NB4 (cell line): ENCODE results near the gene CHAC1.

Experiments used
- DNase-seq: peaks from one replicate; pipeline ENCODE4 v3.0.0; 2010; ENCODE audit warnings: low read depth
- H3K4me3 ChIP-seq: one replicate; pipeline ENCODE4 v1.5.1; 2011; ENCODE audit warnings: mild to moderate bottlenecking, low read depth, low read length, moderate library complexity
- MAX ChIP-seq: IDR thresholded peaks from 2 replicates; pipeline ENCODE4 v1.6.1; 2011; ENCODE audit warnings: low read depth, low read length
- MYC ChIP-seq: IDR thresholded peaks from 2 replicates; pipeline ENCODE4 v1.6.1; 2011; ENCODE audit warnings: low read depth, low read length
- POLR2A ChIP-seq: IDR thresholded peaks from 2 replicates; pipeline ENCODE4 v1.6.1; 2011; ENCODE audit warnings: mild to moderate bottlenecking; ENCODE audit not compliant: insufficient read length; ENCODE audit errors: extremely low read depth
- TF ChIP-seq, protein P1 (sequence below): IDR thresholded peaks from one replicate; pipeline ENCODE4 v1.5.1; 2012; ENCODE audit warnings: low read depth, low read length

Gene CHAC1

DNA sequence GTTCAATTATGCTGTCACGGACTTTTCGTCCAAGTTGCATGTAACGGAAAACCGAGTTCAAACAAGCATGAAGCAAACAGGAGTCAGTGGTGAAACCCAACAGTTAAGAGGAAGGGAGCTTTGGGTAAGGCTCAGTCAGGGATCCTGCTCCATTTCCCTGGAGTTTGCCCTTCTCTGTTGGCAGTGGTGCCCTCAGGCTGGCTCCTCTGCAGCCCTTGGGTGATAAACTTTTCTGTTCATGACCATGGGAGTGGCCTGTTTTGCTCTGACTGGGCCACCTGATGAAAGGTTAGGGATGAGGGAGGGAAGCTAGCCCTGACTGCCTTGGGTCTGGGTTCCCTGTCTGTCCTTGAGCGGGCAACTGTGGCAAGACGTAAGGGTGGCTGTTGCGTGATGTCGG, 16.1 kb downstream of the CHAC1 start:
- DNase-seq = no peak
- H3K4me3 ChIP-seq = no peak overlapping the region
- no peak for TF ChIP-seq MYC
- no peak for TF ChIP-seq POLR2A
- TF ChIP-seq, protein P1, sequence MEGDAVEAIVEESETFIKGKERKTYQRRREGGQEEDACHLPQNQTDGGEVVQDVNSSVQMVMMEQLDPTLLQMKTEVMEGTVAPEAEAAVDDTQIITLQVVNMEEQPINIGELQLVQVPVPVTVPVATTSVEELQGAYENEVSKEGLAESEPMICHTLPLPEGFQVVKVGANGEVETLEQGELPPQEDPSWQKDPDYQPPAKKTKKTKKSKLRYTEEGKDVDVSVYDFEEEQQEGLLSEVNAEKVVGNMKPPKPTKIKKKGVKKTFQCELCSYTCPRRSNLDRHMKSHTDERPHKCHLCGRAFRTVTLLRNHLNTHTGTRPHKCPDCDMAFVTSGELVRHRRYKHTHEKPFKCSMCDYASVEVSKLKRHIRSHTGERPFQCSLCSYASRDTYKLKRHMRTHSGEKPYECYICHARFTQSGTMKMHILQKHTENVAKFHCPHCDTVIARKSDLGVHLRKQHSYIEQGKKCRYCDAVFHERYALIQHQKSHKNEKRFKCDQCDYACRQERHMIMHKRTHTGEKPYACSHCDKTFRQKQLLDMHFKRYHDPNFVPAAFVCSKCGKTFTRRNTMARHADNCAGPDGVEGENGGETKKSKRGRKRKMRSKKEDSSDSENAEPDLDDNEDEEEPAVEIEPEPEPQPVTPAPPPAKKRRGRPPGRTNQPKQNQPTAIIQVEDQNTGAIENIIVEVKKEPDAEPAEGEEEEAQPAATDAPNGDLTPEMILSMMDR = no peak

- TF ChIP-seq, protein P1 = no peak
- TF ChIP-seq MYC (no peak), MAX (no peak), POLR2A (no peak)
- DNase-seq = no peak
- no peak overlapping the region for H3K4me3 ChIP-seq
These were observed 21.6 kb downstream of the CHAC1 start for GRCh38 chr15:40974879-40975278.

- H3K4me3 ChIP-seq = no peak overlapping the region
- TF ChIP-seq, protein P1 = no peak
- TF ChIP-seq MYC (no peak), MAX (no peak), POLR2A (no peak)
- no peak for DNase-seq
These were observed 23.5 kb downstream of the CHAC1 start for GRCh38 chr15:40976819-40977218.

DNA sequence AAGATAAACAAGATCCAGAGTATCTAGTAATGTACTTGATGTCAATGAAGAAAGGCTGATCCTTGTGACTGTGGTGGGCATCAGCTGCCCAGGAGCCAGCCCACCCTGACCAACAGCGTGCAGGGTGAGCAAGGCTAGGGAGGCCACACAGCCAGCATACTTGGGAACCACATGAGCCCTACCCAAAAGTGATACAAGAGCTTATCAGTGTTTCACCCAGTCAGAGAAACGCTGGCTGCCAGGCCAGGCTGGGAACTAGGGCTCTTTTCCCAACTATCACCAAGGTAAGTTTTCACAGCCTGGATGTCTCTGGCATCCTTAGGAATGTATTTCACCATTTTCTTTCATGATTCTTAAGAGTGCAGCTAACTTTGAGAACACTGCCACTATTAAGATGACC, 24.9 kb downstream of the CHAC1 start:
- DNase-seq = no peak
- TF ChIP-seq MYC (no peak), MAX (no peak), POLR2A (no peak)
- TF ChIP-seq, protein P1 = no peak
- H3K4me3 ChIP-seq = no peak overlapping the region

DNA sequence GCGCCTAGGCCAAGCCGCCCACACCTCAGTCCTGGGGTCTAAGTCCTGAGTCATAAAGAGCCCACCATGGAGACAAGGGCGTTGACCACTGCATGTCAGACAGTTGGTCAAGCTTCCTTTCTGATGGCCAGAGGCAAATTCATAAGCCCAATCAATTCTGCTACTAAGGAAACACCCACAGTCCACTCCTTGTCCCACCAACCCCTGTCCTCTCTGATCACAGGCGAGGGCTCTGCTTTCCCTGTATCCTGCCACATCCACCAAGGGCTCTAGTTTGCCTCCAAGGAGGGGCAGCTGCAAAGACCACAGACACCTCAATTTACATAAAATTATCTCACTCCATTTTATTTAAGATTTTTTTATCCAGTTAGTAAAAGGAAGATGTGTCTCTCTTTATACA, 25.3 kb downstream of the CHAC1 start:
- no peak for DNase-seq
- H3K4me3 ChIP-seq = no peak overlapping the region
- no peak for TF ChIP-seq MYC
- TF ChIP-seq MAX = no peak
- TF ChIP-seq, protein P1 = no peak
- no peak for TF ChIP-seq POLR2A

DNA sequence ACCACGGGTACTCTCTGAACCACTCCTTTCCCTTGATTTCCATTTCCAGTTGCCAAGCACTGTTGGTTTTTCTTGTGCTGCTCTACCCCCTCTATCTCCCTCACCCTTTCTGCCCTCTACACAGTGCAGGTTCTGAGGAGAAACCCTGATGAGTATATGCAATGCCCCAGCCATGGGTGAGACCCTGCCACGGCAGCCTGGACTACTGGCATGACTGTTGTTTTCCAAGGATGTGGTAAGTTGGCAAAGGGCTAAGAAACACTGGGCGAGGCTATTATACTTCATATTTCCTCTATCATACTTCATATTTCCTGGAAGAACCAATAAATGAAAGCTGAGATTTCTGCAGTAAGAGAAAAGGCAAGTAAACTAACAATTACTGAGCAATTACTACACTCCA, 27.9 kb downstream of the CHAC1 start:
- no peak overlapping the region for H3K4me3 ChIP-seq
- no peak for DNase-seq
- no peak for TF ChIP-seq MYC
- no peak for TF ChIP-seq POLR2A
- no peak for TF ChIP-seq MAX
- TF ChIP-seq, protein P1 = no peak
